GM19463 (cell line): ENCODE measurements around the gene TPD52L2.

Experiments
- ATAC-seq: cut with Tn5 transposase; IDR thresholded peaks from one replicate; pipeline ENCODE4 v1.9.1; 2021; ENCODE audit warnings: mild to moderate bottlenecking, moderate library complexity; ENCODE audit not compliant: unreplicated experiment

TPD52L2 gene

DNA sequence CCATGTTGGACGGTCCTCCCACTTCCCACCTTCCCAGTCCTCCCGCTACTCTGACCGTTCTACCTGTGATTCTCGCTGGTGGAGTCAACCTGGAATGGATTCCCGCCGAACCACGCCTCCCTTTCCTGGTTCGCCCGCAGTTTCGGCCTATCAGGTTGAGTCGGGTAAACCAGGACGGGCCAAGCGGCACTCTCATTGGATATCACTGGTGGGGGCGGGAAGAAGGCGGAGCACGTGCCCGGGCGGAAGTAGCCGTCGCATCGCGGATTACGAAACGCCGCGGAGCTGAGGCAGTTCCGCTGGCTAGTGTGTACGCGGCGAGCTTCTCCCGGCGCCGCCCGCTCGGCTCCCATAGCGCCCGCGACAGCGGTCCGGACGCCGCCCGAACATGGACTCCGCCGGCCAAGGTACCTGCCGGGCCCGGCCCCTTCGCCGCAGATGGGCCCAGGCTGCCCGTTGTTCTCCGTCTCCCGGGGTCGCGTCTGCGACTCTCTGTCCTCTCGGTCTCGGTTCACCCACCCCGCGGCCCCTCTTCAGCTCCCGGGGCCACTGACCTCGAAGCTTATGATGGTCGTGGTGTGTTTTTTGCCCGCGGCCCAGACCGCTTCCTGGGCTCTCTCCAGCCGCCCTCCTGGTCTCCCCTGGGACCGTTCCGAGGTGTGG, at the start of gene TPD52L2:
TSS of gene TPD52L2 (plus strand) at position 293 of the 663 bp plus-strand sequence. CDS start at position 389, 96 bp downstream.
- ATAC-seq: peak; percentile 77

DNA sequence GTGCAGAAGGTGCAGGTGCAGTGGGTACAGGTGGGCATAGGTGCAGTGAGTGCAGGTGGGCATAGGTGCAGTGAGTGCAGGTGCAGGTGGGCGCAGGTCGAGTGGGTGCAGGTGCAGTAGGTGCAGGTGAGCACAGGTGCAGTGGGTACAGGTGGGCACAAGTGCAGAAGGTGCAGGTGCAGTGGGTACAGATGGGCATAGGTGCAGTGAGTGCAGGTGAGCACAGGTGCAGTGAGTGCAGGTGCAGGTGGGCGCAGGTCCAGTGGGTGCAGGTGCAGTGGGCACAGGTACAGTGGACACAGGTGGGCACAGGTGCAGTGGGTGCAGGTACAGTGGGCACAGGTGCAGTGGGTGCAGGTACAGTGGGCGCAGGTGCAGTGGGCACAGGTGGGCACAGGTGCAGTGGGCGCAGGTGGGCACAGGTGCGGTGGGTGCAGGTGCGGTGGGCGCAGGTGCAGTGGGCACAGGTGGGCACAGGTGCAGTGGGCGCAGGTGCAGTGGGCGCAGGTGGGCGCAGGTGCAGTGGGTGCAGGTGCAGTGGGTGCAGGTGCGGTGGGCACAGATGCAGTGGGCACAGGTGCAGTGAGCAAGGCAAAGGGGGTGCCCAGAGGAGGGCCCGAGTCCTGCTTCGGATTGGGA, 49.3 kb upstream of the TPD52L2 start:
- no peak for ATAC-seq

GRCh38 chr20:63819224-63819921, 45.7 kb upstream of the TPD52L2 start:
- ATAC-seq: no peak

- ATAC-seq: no peak
Measured at GRCh38 chr20:63821811-63822210, 43.3 kb upstream of the TPD52L2 start.

DNA sequence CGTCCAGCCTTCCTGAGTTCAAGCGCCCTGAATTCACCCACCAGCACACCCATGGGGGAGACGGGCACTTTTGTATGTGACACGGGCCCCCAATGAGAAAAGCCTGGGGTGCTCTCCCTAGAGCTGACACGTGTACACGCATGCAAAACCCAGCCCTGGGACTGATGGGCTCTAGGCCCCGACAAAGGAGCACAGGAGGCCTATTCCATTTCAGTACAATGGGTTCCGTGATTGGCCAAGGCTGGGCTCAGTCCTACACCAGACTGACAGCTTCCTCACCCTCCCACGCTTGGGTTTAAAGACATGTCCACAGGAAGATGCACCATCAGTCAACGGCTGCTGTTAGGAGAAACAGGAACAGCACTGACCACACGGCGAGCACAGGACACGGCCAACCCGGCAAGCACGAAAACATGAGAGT, 42.8 kb upstream of the TPD52L2 start:
- no peak for ATAC-seq

DNA sequence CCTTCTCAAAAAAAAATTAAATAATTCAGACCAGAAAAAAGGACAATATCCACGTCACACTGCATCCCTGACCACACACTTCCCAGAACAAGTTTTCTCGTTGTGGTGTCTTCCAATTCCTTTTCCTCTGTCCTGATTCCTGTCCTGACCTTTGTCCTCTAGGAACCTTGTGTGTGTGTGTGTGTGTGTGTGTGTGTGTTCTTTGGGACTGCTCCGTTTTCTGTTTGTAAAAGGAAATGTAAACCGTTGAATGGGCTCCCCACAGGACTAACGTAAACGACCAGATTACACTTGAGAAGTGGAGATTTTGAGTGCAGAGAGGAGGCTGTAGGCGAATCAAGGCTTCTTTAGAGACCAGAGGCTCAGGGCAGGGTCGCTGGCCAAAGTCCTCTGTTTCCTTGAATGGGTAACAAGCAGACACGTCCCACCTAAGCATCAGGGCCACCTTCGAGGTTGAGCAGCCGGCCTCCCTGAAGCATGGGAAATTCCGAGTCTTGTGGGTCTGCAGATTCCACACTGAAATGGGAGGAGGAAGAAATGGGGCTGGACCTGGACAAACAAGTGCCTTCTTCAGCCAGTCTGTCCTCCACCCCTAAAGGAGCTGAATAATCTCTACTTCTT, 41.3 kb upstream of the TPD52L2 start:
- no peak for ATAC-seq

- ATAC-seq: no peak
Measured at GRCh38 chr20:63825331-63826118, 39.5 kb upstream of the TPD52L2 start.

DNA sequence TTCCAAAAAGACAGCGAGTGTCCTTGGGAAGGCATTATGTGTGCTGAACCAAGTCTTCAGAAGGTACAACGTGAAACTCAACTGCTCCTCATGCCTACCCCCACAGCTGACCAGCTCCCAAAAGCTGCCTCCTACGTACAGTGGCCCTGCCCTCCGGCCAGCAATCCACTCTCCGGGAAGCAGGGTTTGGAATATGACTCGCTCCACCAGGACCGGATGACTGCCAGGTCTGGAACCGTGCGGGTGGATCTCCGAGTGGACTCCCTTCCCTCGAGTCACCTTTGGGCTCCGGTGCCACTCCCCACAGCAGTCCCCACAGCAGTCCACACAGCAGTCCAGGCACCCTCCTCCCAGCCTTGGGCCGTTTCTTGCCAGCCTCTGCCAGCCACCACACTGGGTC, 38.3 kb upstream of the TPD52L2 start:
- ATAC-seq: no peak

DNA sequence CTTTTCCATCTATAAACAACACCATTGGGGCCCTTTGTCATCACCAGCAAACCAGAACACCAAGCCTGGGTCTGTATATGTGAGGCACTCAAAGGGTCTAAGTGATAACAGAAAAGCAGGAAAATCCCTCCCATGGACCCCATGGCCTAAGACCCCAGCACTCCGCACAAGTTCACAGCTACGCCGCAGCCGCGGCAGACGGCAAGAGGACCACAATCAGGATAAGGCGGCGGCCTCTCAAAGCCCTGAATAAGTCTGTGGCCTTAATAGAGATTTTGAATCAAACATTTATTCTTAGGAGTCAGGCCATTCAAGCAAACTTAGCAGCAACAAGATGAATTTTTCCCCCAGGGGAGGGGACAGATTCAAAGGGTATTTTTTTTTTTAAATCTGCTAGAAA, 36.9 kb upstream of the TPD52L2 start:
- ATAC-seq: no peak

DNA sequence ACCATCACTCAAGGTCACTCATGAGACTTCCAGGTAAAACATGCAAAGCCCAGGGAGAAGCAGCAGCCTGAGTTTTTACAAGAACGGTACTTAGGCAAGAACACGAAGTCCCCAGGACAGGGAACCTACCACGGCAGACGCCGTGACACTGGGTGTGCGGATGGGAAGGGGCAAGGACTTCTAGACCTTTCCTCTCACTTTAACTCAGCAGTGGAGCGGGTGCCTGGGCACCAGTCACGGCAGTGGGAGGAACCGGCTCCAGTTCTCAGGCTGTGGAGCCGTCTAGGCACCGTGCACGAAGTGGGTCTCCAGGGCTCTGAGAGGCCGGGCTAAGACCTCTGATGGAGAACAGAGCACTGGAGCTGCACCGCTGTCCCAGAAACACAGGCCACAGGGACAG, 36.5 kb upstream of the TPD52L2 start:
- no peak for ATAC-seq

GRCh38 chr20:63828951-63829350, 36.1 kb upstream of the TPD52L2 start:
- ATAC-seq: no peak

GRCh38 chr20:63829603-63829944, 35.5 kb upstream of the TPD52L2 start:
- ATAC-seq: no peak

DNA sequence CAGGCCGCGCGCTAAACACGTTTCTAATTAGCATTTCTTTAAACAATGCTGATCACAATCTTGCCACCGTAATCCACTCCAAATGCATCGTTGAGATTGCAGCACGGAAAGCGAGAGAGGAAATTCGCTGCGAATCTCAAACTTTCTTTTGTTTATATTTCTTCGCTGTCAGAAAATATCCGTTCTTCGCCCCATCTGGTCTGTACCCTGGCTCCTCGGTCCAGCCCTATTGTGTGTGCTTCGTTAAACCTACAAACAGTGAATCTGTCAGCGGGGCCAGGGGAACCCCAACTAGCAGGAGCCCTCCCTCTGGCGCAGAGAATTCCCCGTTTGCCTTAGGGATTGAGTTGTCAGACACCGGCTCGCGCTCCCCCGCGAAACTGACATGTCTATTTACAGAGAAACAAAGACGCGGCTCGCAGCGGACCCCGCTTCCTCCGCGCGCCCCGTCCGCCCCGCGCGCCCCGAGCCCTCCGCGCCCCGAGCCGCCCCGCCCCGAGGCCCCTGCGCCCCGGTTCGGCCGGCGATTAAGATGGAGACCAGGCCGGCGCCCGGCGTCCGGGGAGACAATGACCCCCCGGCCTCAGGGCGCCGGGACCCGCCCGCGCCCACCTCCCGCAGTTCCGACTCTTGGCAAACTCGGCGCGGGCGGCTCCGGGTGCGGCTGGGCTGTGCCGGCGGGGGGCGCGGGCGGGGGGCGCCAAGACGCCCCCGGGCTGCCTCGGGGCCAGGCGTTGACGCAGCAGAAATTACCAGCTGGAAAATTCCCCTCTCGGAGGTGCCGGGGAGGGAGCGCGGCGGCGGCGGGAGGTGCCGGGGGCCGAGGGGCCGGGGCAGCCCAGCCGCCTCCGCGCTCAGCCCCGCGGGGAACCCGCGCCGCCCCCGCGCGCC, 34.9 kb upstream of the TPD52L2 start:
- ATAC-seq: peak; percentile 11

GRCh38 chr20:63830841-63831588, 34.1 kb upstream of the TPD52L2 start, which contains the start of gene ZBTB46:
Gene ZBTB46 (minus strand): TSS chr20:63831264. CDS start chr20:63790757, 40,507 bp downstream.
- peak; percentile 63 for ATAC-seq

GRCh38 chr20:63831646-63831992, 33.5 kb upstream of the TPD52L2 start:
- ATAC-seq: no peak

DNA sequence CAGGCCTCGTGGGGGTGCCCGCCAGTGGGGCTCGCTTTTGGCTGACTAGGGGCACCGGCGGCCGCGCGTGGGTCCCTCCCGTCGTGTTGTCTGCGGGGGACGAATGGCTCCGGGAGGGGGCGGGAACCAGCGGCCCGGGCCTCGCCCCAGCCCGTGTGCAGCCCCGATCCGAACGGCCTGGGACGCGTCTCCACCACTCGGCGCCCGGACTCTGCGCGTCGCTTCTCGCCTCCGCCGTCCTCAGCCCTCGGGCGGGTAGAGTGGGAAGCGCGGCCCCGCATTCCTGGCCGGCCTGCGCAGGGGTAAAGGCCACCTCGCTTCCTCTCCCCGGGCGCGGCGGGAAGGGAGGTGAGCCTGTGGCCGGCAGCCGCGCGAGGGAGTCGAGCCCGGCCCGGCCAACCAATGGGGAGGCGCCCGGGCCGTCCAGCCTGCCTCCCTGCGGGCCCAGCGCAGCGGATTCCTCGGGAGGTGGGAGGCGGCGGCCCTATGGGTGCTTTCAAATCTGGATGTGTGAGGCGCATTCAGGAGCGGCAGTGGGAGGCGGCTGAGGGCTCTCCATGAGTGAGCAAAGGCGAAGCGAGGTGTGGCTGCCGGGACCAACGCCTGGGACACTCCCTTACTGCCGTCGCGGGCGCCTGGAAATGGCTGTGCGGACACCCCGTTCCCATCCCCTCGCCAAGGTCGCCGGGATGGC, 32.9 kb upstream of the TPD52L2 start:
- no peak for ATAC-seq

GRCh38 chr20:63833776-63834490, 31.1 kb upstream of the TPD52L2 start:
- ATAC-seq: no peak

DNA sequence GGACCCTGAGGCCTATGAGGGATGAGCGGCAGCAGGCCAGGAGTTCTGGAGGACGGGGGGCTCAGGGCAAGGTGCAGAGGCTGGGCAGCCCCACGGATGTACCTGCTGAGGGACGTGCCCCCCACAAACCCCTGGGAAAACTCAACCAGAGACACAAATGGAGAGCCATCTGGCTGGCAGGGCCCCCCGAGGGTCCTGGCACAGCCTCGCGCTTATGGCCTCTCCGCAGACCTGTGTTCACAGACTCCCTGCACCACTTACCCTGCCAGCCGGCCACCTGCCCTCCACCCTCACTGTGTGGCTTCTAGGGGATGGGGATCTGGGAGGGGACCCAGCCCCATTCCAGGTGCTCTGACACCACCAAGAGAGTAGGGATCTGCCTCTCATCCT, 30.6 kb upstream of the TPD52L2 start:
- ATAC-seq: no peak
